PC-3 (cell line): ENCODE results near the gene C15orf40.

Source experiments
- EZH2 ChIP-seq: fragments of 300-600 bp; sonication (generic); IDR thresholded peaks from one replicate; pipeline ENCODE4 v1.6.1; 2017; ENCODE audit warnings: antibody characterized with exemption, mild to moderate bottlenecking, low read length; ENCODE audit not compliant: unreplicated experiment
- EZH2phosphoT487 ChIP-seq: fragments of 300-600 bp; sonication (generic); IDR thresholded peaks from 2 replicates; pipeline ENCODE4 v1.6.1; 2018; ENCODE audit warnings: mild to moderate bottlenecking, antibody characterized with exemption, low read length, borderline replicate concordance
- TF ChIP-seq, protein P1 (sequence below): fragments of 300-600 bp; sonication (generic); conservative IDR thresholded peaks from 2 replicates; pipeline ENCODE4 v1.5.1; 2017; ENCODE audit warnings: antibody characterized with exemption, low read depth, mild to moderate bottlenecking, low read length

DNA sequence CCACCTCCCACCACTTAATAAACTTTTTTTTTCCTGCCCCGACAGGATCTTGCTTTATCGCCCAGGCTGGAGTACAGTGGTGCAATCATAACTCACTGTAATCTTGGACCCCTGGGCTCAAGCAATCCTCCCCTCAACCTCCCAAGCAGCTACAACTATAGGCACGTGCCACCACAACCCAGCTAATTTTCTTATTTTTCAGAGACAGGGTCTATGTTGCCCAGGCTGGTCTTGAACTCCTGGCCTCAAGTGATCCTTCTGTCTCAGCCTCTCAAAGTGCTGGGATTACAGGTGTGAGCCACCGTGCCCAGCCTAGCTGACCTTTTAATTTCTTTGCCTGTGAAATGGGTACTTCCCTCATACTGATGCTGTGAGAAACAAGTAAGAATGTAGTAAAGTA lies 3.9 kb upstream of the C15orf40 start:
- TF ChIP-seq, protein P1, sequence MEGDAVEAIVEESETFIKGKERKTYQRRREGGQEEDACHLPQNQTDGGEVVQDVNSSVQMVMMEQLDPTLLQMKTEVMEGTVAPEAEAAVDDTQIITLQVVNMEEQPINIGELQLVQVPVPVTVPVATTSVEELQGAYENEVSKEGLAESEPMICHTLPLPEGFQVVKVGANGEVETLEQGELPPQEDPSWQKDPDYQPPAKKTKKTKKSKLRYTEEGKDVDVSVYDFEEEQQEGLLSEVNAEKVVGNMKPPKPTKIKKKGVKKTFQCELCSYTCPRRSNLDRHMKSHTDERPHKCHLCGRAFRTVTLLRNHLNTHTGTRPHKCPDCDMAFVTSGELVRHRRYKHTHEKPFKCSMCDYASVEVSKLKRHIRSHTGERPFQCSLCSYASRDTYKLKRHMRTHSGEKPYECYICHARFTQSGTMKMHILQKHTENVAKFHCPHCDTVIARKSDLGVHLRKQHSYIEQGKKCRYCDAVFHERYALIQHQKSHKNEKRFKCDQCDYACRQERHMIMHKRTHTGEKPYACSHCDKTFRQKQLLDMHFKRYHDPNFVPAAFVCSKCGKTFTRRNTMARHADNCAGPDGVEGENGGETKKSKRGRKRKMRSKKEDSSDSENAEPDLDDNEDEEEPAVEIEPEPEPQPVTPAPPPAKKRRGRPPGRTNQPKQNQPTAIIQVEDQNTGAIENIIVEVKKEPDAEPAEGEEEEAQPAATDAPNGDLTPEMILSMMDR, result no peak
- TF ChIP-seq EZH2 (no peak), EZH2phosphoT487 (no peak)
